Stimulated activated naive CD8-positive, alpha-beta T cell treated with anti-CD3 and anti-CD28 coated beads, Interleukin-15, Interleukin-2, amounts not matched to agents 100 ng/mL and 50 ng/mL, for 24 hours (primary cell): ENCODE data around the gene GRIK1.

Source experiments
- H3K27ac Mint-ChIP-seq: one replicate; pipeline ENCODE4 v1.8.0; 2021; ENCODE audit warnings: mild to moderate bottlenecking, mixed read lengths
- H3K27me3 Mint-ChIP-seq: one replicate; pipeline ENCODE4 v1.8.0; 2021; ENCODE audit warnings: mixed read lengths
- H3K36me3 Mint-ChIP-seq: one replicate; pipeline ENCODE4 v1.8.0; 2021; ENCODE audit warnings: low read depth, mixed read lengths
- H3K4me1 Mint-ChIP-seq: one replicate; pipeline ENCODE4 v1.8.0; 2021; ENCODE audit warnings: low read depth, mixed read lengths
- H3K4me3 Mint-ChIP-seq: one replicate; pipeline ENCODE4 v1.8.0; 2021; ENCODE audit warnings: mild to moderate bottlenecking, mixed read lengths
- H3K9me3 Mint-ChIP-seq: one replicate; pipeline ENCODE4 v1.8.0; 2021; ENCODE audit warnings: mixed read lengths

GRIK1 gene

DNA sequence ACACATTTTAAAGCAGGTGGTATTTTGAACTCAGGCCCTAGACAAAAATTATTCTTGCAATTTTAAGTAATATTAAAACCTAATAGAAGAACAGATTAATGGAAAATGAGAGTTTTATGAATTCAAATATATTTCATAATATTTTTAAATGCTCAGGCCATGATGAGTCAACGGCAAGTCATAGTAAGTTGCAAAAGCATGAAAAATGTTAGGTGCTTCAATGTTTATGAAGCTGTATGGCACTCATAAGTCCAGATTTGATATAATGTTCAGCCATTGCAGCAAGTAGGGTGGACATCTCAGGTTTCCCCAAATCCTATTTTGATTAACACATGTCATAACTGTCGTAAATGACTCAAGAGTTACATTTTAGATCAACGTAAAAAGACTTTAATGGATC lies 112.6 kb downstream of the GRIK1 start:
- Mint-ChIP-seq H3K9me3 (no peaks in the 10 kb centered on the region), H3K27ac (no peak overlapping the region), H3K36me3 (no peaks in the 10 kb centered on the region), H3K27me3 (peaks cover 7% of the 10 kb centered on the region), H3K4me3 (no peak overlapping the region), H3K4me1 (no peaks in the 10 kb centered on the region)

DNA sequence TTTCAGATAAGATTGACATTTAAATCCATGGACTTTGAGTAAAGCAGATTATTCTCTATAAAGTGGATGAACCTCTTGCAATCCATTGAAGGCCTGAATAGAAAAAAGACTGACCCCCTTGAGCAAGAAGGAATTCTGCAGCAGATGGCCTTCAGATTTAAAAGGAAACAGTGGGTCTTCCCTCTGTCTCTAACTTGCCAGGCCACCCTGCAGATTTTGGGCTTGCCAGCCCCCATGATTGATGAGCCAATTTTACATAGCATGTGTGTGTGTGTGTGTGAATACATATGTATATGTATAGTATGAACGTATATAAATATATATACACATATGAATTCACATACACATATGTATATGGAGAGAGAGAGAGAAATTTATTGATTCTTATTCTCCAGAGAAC lies 113.4 kb downstream of the GRIK1 start:
- no peaks in the 10 kb centered on the region for H3K9me3 Mint-ChIP-seq

DNA sequence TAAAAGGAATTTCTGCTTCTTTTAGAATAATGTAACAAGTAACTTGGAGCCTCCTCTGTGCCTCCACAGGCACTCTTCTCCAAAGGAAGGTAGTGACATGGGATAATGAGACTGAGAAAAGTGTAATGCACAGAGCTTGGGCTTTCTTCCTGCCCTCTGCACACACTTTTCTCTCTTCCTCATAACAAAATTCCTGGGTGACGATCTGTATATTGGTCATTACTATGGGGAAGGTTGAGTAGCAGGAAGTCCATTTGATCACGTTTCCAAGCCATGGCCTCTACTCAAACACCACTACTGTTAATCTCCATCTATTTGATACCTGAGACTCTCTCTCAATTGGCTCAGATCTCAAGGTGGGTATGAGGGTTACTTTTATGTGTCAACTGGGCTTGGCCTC lies 113.9 kb downstream of the GRIK1 start:
- no peak overlapping the region for H3K4me3 Mint-ChIP-seq
- H3K9me3 Mint-ChIP-seq, result no peaks in the 10 kb centered on the region
- H3K36me3 Mint-ChIP-seq, result no peaks in the 10 kb centered on the region
- no peak overlapping the region for H3K27ac Mint-ChIP-seq
- H3K27me3 Mint-ChIP-seq, result peaks cover 7% of the 10 kb centered on the region
- no peaks in the 10 kb centered on the region for H3K4me1 Mint-ChIP-seq

More for the DNA sequence above, 113.4 kb downstream of the GRIK1 start:
- no peak overlapping the region for H3K4me3 Mint-ChIP-seq
- H3K36me3 Mint-ChIP-seq, result no peaks in the 10 kb centered on the region
- H3K27me3 Mint-ChIP-seq, result peaks cover 7% of the 10 kb centered on the region
- H3K27ac Mint-ChIP-seq, result no peak overlapping the region
- no peaks in the 10 kb centered on the region for H3K4me1 Mint-ChIP-seq

DNA sequence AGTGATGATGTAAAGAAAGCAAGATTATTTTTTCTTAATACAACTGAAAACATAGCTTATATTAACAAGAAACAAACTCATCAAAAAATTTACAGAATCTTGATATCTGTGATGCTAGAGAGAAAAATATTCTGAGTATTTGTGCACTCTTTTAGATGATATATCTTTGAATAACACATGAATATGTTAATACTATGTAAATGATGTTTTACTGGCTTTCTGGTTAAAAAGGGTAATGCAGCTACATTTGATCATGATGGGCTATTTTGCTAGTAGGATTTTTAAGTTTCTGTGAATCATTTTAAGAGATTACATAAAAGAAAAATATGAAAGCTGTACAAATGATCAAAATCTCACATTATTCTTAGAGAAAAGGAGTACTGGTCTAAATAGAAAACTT lies 114.5 kb downstream of the GRIK1 start:
- H3K9me3 Mint-ChIP-seq, result no peaks in the 10 kb centered on the region
- no peaks in the 10 kb centered on the region for H3K4me1 Mint-ChIP-seq
- H3K4me3 Mint-ChIP-seq, result no peak overlapping the region

DNA sequence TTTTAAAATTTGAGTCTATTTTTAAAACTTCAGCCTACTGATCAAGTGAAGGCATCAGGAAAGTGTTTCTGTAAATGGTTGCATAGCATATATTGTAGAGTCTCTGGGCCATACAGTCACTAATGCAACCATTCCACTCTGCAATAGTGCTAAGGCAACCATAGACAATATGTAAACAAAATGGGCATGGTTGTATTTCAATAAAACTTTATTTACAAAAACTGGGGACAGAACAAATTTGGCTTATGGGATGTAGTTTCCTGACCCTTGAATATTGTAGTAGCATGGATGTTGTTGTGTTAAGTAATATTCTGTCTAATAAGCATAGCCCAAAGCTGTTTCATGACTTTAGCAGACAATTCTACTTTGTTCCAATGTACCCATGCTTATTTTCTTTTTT lies 117.7 kb downstream of the GRIK1 start:
- no peaks in the 10 kb centered on the region for H3K27me3 Mint-ChIP-seq
- no peak overlapping the region for H3K4me3 Mint-ChIP-seq
- no peaks in the 10 kb centered on the region for H3K4me1 Mint-ChIP-seq
- no peaks in the 10 kb centered on the region for H3K9me3 Mint-ChIP-seq
- no peak overlapping the region for H3K27ac Mint-ChIP-seq
- H3K36me3 Mint-ChIP-seq, result no peaks in the 10 kb centered on the region

More for the DNA sequence above, 114.5 kb downstream of the GRIK1 start:
- Mint-ChIP-seq H3K27me3 (peaks cover 7% of the 10 kb centered on the region), H3K27ac (no peak overlapping the region), H3K36me3 (no peaks in the 10 kb centered on the region)

DNA sequence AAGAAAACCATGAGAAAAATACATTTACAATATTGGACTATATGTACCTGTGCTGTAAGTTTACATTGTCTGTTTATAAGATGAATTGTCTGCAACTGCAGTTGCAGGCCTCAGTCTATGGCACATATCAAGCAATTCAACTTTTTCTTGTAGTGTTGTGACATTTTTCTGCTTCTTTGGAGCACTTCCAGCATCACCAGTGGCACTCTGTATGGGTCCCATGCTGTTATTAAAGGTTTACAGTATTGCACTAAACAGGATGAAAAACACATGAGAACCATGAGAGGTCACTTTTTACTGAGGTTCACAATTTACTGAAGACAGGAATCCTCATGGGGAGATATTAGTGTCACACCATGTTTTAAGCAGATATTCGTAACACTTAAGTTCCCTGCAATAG lies 118.6 kb downstream of the GRIK1 start:
- Mint-ChIP-seq H3K27ac (no peak overlapping the region), H3K36me3 (no peaks in the 10 kb centered on the region), H3K4me1 (no peaks in the 10 kb centered on the region), H3K9me3 (no peaks in the 10 kb centered on the region), H3K27me3 (no peaks in the 10 kb centered on the region), H3K4me3 (no peak overlapping the region)

DNA sequence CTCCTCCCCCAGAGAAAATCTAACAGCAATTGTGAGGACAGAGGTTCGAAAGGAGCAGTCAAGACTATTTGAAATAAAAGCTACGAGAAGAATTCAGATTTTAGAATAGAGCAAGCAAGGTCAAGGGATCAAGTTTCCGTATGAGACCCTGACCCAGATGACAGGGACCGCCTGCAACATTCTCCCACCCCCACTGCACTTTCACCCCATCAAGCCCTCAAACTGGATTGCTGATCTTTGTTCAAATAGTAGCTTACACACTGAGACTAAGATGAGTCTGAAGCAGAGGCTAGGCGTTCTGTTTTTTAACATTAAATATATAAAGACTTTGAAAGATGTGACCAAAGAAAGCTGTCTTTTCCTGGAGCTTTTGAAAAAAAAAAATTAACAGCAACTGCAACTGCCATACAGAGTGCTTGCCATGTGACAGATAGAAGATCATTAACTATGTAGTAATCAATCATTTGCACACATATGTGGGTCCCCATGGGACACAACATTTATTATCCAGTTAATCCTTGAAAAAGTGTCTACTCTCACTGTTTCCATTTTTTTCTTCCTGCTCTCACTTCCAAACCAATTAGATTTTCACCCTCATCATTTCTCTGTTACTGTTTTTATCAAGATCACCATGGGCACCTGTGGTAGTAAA lies 120.0 kb downstream of the GRIK1 start:
- no peaks in the 10 kb centered on the region for H3K36me3 Mint-ChIP-seq
- no peaks in the 10 kb centered on the region for H3K27me3 Mint-ChIP-seq
- H3K9me3 Mint-ChIP-seq, result no peaks in the 10 kb centered on the region
- no peak overlapping the region for H3K4me3 Mint-ChIP-seq
- no peak overlapping the region for H3K27ac Mint-ChIP-seq
- no peaks in the 10 kb centered on the region for H3K4me1 Mint-ChIP-seq

DNA sequence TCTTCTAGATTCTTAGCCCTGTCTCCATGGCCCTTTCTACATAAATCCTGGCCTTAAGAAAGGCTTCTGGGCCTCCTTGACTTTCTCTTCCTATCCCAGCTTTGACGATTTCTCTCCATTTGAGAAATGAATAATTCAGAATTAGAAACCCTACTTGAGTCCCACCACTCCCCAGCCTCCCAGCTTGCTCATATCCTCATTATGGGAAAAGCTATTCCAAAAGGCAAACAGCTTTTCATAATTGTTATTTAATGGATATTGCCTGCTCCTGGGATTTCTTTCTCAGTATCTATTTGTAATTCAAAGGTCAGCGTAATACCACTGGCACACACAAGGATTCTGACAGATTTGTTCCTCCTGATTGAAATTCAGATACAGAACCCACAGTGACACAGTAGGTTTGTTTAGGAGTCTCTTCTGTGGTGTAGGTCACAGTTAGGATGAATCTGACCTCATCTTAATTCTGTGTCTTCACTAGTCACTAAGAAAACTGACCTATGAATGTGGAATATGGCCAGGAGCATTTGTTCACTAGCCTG lies 121.3 kb downstream of the GRIK1 start:
- Mint-ChIP-seq H3K9me3 (no peaks in the 10 kb centered on the region), H3K4me1 (no peaks in the 10 kb centered on the region), H3K36me3 (no peaks in the 10 kb centered on the region), H3K4me3 (no peak overlapping the region), H3K27ac (no peak overlapping the region), H3K27me3 (no peaks in the 10 kb centered on the region)

DNA sequence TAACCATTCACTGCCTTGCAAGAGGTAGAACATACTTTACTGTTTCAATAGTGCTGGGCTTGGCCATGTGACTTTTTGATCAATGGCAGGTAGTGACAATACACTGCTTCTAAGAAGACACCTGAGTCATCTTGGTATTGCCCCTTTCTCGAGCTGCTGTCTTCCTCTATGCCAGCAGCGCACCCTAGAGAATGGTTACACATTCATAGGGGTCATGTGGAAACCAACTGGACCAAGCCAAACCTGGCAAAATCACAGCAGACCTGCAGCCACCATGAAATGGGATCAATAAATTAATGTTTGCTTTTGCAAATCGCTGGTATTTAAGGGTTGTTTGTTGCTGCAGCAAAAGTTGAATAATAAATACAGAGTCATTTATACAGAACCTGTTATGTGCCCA lies 122.3 kb downstream of the GRIK1 start:
- no peaks in the 10 kb centered on the region for H3K4me1 Mint-ChIP-seq
- no peaks in the 10 kb centered on the region for H3K9me3 Mint-ChIP-seq
- no peaks in the 10 kb centered on the region for H3K27me3 Mint-ChIP-seq
- H3K36me3 Mint-ChIP-seq, result no peaks in the 10 kb centered on the region
- H3K27ac Mint-ChIP-seq, result no peak overlapping the region
- no peak overlapping the region for H3K4me3 Mint-ChIP-seq

DNA sequence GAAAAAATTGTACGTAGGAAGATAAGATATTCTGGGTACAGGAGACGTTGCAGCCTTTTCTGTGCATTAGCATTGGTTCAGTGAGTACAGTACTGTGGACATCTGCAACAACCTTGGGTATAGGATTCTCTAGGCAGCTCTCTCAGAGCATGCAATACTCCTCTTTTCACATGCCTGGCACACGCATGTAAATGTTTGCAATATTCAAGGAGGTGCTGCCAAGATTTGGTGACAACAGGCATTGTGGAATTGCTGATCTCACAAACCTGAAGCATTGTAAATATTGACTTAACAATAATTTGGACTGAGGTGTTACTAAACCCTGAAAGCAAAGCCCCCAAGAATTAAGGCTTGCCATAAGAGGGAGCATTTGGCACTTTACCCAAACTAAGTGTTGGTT lies 126.8 kb downstream of the GRIK1 start:
- Mint-ChIP-seq H3K27ac (no peak overlapping the region), H3K9me3 (no peaks in the 10 kb centered on the region), H3K27me3 (peaks cover 3% of the 10 kb centered on the region), H3K36me3 (no peaks in the 10 kb centered on the region), H3K4me3 (no peak overlapping the region), H3K4me1 (no peaks in the 10 kb centered on the region)

DNA sequence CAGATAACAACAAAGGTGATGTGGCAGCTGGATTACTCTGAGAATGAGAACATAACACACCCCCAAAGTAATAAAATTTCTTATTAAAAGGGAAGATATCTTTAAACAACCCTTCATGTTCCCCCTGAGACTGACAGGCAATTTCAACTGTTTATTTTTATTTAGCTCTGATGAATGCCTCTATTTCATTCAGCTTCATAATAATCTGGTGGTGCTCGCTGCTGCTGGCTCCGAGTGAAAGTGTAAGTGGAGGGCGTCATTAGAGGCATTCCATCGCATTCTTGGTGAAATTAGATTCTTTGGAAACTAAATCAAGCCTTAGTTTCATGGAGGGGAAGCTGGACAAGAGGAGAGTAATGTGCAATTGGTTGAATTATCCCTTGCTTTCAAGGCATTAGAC lies 128.9 kb downstream of the GRIK1 start:
- no peaks in the 10 kb centered on the region for H3K4me1 Mint-ChIP-seq
- no peak overlapping the region for H3K4me3 Mint-ChIP-seq
- no peaks in the 10 kb centered on the region for H3K9me3 Mint-ChIP-seq
- no peak overlapping the region for H3K27ac Mint-ChIP-seq
- no peaks in the 10 kb centered on the region for H3K36me3 Mint-ChIP-seq
- peaks cover 3% of the 10 kb centered on the region for H3K27me3 Mint-ChIP-seq

DNA sequence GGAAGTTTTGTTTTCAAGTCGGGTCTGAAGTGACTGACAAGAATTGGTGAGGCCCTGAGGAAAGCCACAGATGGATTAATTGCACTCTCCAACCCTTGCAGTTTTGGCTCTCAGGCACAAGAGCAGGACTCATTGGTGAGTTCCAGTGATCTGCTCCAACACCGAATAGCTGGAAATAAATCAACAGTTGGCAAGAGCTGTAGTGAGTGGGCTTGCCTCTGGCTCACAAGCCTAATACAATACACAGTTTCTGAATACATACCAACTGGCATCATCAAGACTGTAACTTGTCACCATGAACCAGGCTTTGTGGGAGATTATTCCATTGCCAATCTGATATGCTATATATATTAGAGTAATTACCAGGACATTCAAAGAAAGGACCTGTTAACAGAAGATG lies 131.6 kb downstream of the GRIK1 start:
- H3K4me3 Mint-ChIP-seq, result no peak overlapping the region
- H3K9me3 Mint-ChIP-seq, result no peaks in the 10 kb centered on the region
- H3K27me3 Mint-ChIP-seq, result peaks cover 7% of the 10 kb centered on the region
- no peaks in the 10 kb centered on the region for H3K36me3 Mint-ChIP-seq
- no peak overlapping the region for H3K27ac Mint-ChIP-seq
- H3K4me1 Mint-ChIP-seq, result no peaks in the 10 kb centered on the region

DNA sequence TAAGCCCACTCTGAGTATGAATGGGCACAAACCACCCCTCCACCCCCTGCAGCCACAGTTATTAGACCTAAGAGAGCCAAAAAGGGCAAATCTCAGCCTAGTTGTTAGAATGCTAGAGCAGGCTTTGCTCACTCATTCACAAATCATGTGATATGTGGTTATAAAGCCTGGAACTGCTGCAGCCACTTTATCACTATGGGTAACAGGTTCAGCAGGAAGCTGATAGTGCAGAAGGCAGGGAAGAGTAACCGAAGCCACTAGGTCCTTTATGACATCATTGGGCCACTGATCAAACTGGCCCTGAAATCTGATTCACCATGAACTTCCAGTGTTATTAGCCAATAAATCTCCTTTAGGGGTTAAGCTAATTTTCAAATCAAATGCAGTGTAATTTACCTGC lies 134.7 kb downstream of the GRIK1 start:
- Mint-ChIP-seq H3K27me3 (peaks cover 8% of the 10 kb centered on the region), H3K4me3 (no peak overlapping the region), H3K36me3 (no peaks in the 10 kb centered on the region), H3K9me3 (no peaks in the 10 kb centered on the region), H3K4me1 (no peaks in the 10 kb centered on the region), H3K27ac (no peak overlapping the region)

DNA sequence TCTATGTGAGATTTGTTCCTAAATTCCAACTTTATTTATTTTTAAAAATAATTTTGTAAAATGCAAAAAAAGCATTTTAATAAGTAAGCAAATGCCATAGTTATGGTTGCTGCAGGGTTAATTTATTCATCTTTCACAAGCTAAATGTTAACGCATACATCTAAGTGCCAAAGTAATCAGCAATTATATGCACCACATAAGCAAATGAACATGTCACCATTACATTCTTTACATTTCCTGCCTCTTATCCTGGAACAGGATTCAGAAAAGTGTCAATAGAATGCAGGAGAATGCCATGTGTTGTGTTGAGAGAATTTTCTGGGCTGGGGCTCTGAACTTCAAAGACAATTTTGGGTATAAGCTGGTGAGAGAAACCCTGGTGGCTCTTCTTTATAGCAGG lies 136.6 kb downstream of the GRIK1 start:
- Mint-ChIP-seq H3K4me3 (no peak overlapping the region), H3K9me3 (no peaks in the 10 kb centered on the region), H3K27ac (no peak overlapping the region), H3K4me1 (no peaks in the 10 kb centered on the region), H3K27me3 (peaks cover 8% of the 10 kb centered on the region), H3K36me3 (no peaks in the 10 kb centered on the region)

DNA sequence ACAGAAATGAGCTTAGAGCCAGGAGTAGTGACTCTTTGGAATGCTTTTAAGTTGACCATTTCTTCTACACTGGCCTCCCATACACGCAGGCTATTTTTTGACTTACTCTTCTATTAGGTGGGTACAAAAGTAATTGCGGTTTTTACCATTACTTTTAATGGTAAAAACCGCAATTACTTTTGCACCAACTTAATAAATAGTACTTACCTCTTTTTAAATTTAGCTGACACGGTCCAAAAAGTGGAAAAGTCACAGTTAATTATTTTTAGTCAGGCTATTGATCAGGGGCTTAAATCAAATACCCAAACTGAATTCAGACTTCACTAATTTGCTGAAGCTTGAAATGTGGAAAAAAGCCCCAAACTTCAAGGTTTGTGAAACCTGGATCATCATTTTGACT lies 138.7 kb downstream of the GRIK1 start:
- H3K27ac Mint-ChIP-seq, result no peak overlapping the region
- no peaks in the 10 kb centered on the region for H3K9me3 Mint-ChIP-seq
- H3K27me3 Mint-ChIP-seq, result peaks cover 8% of the 10 kb centered on the region
- H3K4me1 Mint-ChIP-seq, result no peaks in the 10 kb centered on the region
- no peak overlapping the region for H3K4me3 Mint-ChIP-seq
- H3K36me3 Mint-ChIP-seq, result no peaks in the 10 kb centered on the region

DNA sequence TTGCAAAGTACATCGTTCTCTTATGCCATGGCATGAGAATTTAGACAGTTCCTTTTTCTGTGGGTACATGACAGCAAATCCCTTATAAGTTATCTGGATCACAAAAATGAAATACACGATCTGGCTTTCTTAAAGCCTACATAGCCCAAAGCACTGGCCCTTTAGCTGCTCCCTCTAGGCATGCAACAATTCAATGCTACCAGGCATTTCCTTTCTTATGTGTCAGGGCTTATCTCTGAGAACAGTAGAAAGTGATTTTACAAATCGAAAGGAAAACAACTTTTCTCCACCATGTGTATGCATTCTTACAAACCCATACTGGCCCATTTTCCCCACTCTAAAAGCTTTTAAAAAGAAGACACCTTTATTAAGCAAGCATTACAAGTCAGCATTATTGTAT lies 139.7 kb downstream of the GRIK1 start:
- no peaks in the 10 kb centered on the region for H3K4me1 Mint-ChIP-seq
- H3K9me3 Mint-ChIP-seq, result no peaks in the 10 kb centered on the region
- peaks cover 8% of the 10 kb centered on the region for H3K27me3 Mint-ChIP-seq
- H3K36me3 Mint-ChIP-seq, result no peaks in the 10 kb centered on the region
- no peak overlapping the region for H3K4me3 Mint-ChIP-seq
- H3K27ac Mint-ChIP-seq, result no peak overlapping the region
